ENCODE data around the gene ELP1.

ELP1 gene

GRCh38 chr9:108967916-108968315, 34.0 kb upstream of the ELP1 start (continued):
- no peak for TF ChIP-seq PRDM10 (tag by site-specific recombination; IDR thresholded peaks at IDR 0.05)
- no peak for TF ChIP-seq ZNF280C (tag by site-specific recombination; IDR thresholded peaks at IDR 0.05)
- no peak for TF ChIP-seq INSM2 (tag by site-specific recombination; IDR thresholded peaks at IDR 0.05)
- no peak for TF ChIP-seq ZSCAN4 (tag by site-specific recombination; IDR thresholded peaks at IDR 0.05)
- no peak for TF ChIP-seq ZNF677 (tag by site-specific recombination; IDR thresholded peaks at IDR 0.05)
- no peak for TF ChIP-seq YY2 (tag by site-specific recombination; IDR thresholded peaks at IDR 0.05)
- TF ChIP-seq KLF17 (tag by site-specific recombination; IDR thresholded peaks at IDR 0.05): no peak

- no peaks in the 10 kb centered on the region for H3K4me1 ChIP-seq (ENCODE audit: control insufficient read depth, insufficient read depth, low read length)
- H3K36me3 ChIP-seq (ENCODE audit: control insufficient read depth in 2 of 2, insufficient read depth in 1 of 2, low read length in 2 of 2): peaks cover 3 to 45% of the 10 kb centered on the region in 2 experiments; a peak in 2 of 3 replicates
- no peak overlapping the region for H3K27ac ChIP-seq (ENCODE audit: extremely low read depth, low read depth, low read length)
- H3K4me3 ChIP-seq (ENCODE audit: low read depth, low read length): no peak overlapping the region
- H3K9me3 ChIP-seq (ENCODE audit: control insufficient read depth, insufficient read depth, low read depth, low read length): no peaks in the 10 kb centered on the region
- ChIA-PET POLR2A (no interaction called here), CTCF (interaction anchor here (0.6 to 1.7 kb wide), 2 partner anchors 10 to 64 kb away, joined by 3 to 8 read pairs; no protein-coding TSS in a partner anchor)
- TF ChIP-seq BCL11A (tag by site-specific recombination; IDR thresholded peaks at IDR 0.05; ENCODE audit: low read depth) (no peak), REST (tag by site-specific recombination; IDR thresholded peaks at IDR 0.05) (no peak), ZNF23 (tag by site-specific recombination; IDR thresholded peaks at IDR 0.05; ENCODE audit: borderline replicate concordance) (no peak), HOXD13 (CRISPR knock-in tag; IDR thresholded peaks at IDR 0.05; ENCODE audit: borderline replicate concordance) (no peak), ZNF670 (tag by site-specific recombination; IDR thresholded peaks at IDR 0.05; ENCODE audit: low read depth) (no peak), GLIS2 (tag by site-specific recombination; IDR thresholded peaks at IDR 0.05) (no peak), ZNF341 (tag by site-specific recombination; IDR thresholded peaks at IDR 0.05; ENCODE audit: low read depth) (no peak), ZNF211 (tag by site-specific recombination; IDR thresholded peaks at IDR 0.05; ENCODE audit: low read depth) (no peak), SCRT1 (tag by site-specific recombination; IDR thresholded peaks at IDR 0.05; ENCODE audit: borderline replicate concordance) (no peak), ZNF132 (tag by site-specific recombination; IDR thresholded peaks at IDR 0.05; ENCODE audit: borderline replicate concordance) (no peak), ZNF510 (tag by site-specific recombination; IDR thresholded peaks at IDR 0.05; ENCODE audit: insufficient replicate concordance) (no peak), ZNF529 (tag by site-specific recombination; IDR thresholded peaks at IDR 0.05; ENCODE audit: insufficient replicate concordance) (no peak), GFI1B (tag by site-specific recombination; IDR thresholded peaks at IDR 0.05) (no peak), ZNF843 (tag by site-specific recombination; IDR thresholded peaks at IDR 0.05) (no peak), GLI4 (tag by site-specific recombination; IDR thresholded peaks at IDR 0.05) (no peak), ZBTB8A (tag by site-specific recombination; IDR thresholded peaks at IDR 0.05) (no peak)
Observed at GRCh38 chr9:108963459-108964143, 29.7 kb upstream of the ELP1 start.

All from HEK293 (cell line).